Breast epithelium (tissue), 3 donors: ENCODE data around the gene PIGR.

Experiments used
- POLR2A ChIP-seq: fragments of 450-650 bp; IDR thresholded peaks from one replicate; pipeline ENCODE4 v1.6.1; 2016; ENCODE audit warnings: antibody characterized with exemption, mild to moderate bottlenecking, moderate library complexity
- TF ChIP-seq, protein P1 (sequence below), 3 donors: fragments of 450-650 bp; IDR thresholded peaks; one replicate each; pipeline ENCODE4 v1.5.1; 2016 to 2017; ENCODE audit warnings: antibody characterized with exemption in 3 of 3, mild to moderate bottlenecking in 3 of 3, moderate library complexity in 3 of 3

DNA sequence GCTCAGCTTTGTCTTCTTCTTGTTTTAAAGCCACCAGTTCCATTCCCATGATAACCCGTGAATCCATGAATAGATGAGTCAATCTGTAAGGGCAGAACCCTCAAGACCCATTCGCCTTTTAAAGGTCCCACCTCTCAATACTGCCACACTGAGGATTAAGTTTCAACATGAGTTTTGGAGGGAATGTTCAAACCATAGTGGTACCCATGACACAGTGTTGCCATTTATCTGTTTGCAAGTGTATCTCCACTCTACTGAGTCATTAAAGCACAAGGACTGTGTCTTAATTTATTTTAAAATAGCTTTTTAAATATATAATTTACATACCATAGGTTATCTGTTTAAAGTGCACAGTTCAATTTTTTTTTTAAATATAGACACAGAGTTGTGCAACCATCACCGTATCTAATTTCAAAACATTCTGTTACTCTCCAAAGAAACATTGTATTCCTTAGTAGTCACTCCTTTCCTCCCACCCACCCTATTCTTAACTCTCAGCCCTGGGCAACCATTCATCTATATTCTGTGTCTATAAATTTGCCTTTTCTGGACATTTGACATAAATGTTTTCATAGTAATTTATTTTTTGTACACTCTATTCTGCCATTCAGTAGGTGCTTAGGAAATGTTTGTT is 53.8 kb downstream of the PIGR start:
- TF ChIP-seq POLR2A: no peak
- TF ChIP-seq, protein P1, sequence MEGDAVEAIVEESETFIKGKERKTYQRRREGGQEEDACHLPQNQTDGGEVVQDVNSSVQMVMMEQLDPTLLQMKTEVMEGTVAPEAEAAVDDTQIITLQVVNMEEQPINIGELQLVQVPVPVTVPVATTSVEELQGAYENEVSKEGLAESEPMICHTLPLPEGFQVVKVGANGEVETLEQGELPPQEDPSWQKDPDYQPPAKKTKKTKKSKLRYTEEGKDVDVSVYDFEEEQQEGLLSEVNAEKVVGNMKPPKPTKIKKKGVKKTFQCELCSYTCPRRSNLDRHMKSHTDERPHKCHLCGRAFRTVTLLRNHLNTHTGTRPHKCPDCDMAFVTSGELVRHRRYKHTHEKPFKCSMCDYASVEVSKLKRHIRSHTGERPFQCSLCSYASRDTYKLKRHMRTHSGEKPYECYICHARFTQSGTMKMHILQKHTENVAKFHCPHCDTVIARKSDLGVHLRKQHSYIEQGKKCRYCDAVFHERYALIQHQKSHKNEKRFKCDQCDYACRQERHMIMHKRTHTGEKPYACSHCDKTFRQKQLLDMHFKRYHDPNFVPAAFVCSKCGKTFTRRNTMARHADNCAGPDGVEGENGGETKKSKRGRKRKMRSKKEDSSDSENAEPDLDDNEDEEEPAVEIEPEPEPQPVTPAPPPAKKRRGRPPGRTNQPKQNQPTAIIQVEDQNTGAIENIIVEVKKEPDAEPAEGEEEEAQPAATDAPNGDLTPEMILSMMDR (IDR thresholded peaks at IDR 0.05): no peak
